ENCODE results near the gene TIMP3.

The TIMP3 gene

DNA sequence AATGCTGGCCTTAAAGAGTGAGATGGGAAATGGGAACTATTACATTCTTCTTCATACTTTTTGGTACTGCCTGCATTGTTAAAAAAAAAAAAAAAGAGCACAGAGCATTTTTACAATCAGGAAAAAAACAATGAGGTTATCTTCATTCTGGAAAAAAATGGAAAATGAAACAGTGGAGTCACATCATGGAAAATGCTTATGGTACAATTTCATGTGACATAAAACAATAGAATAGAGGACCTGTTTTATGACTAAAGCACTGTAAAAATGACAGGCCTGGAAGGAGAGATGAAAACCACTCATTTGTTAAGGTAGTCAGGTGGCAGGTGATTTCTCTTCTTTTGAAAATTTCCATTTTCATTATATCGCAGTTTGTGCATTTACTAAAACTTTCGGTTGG, 75.0 kb downstream of the TIMP3 start:
- no peak for DNase-seq
- Mint-ChIP-seq H3K36me3 (no peaks in the 10 kb centered on the region), H3K9me3 (no peaks in the 10 kb centered on the region), H3K4me1 (peaks cover 7% of the 10 kb centered on the region), H3K4me3 (no peak overlapping the region), H3K27me3 (peaks cover 10% of the 10 kb centered on the region), H3K27ac (no peak overlapping the region)
- CTCF ChIA-PET = no interaction called here

DNA sequence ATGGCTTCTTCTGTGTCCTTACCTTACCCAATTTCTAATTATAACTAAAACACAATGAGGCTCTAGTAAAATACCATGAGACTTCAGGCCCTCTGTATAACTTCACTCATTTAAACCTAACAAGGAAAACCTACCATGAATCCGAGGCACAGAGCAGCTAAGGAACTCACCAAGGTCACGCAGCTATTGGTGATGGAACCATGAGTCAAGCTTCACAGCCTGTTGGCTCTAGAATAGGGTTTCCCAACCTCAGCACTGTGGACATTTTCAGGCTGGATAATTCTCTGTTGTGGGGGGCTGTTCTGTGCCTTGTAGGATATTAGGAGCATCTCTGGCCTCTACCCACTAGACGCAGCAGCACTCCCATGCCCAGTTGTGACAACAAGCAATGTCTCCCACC, 75.7 kb downstream of the TIMP3 start:
- no peak for DNase-seq
- peaks cover 10% of the 10 kb centered on the region for H3K27me3 Mint-ChIP-seq
- no peaks in the 10 kb centered on the region for H3K36me3 Mint-ChIP-seq
- no peak overlapping the region for H3K4me3 Mint-ChIP-seq
- no peak overlapping the region for H3K27ac Mint-ChIP-seq
- H3K9me3 Mint-ChIP-seq = no peaks in the 10 kb centered on the region
- CTCF ChIA-PET = no interaction called here
- H3K4me1 Mint-ChIP-seq = peaks cover 8% of the 10 kb centered on the region

DNA sequence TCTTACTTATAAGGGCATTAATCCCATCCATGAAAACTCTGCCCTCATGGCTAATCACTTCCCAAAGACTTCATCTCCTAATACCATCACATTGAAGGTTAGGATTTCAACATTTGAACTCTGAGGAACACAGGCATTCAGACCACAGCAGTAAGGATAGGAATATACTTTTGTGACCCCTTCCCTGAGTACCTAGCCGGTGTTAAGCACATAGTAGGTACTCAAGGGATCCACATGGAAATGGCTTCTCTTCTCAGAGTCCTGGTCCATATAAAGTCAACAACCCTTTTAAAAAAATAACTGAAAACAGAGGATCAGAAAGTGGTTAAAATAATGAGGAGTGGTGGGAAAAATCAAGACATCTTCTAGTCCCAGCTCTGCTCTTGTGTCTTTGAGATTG, 78.0 kb downstream of the TIMP3 start:
- DNase-seq = no peak
- Mint-ChIP-seq H3K4me3 (no peak overlapping the region), H3K36me3 (no peaks in the 10 kb centered on the region), H3K27ac (no peak overlapping the region), H3K4me1 (peaks cover 8% of the 10 kb centered on the region), H3K27me3 (peaks cover 10% of the 10 kb centered on the region), H3K9me3 (no peaks in the 10 kb centered on the region)
- CTCF ChIA-PET = interaction anchor here (0.6 kb wide), 1 partner anchor 265 kb away, joined by 3 read pairs; no protein-coding TSS in a partner anchor

DNA sequence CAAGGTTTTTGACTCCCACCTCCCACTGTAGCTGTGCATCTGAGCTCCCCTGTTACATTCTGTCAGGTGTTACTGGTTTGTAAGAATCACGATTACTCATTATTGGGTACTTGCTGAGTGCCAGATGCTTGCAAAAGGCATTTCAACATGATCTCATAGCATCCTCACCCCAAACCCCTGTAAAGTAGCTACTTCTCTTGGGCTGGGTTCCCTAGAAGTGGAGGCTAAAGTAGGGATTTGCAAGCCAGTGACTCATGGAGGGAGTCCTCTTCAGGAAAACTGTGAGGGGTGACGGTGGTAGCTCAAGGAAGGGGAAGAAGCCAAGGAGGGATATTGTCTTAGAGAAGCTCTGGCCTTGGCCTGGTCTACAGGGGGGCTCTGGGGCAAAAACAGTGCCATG, 78.6 kb downstream of the TIMP3 start:
- Mint-ChIP-seq H3K9me3 (no peaks in the 10 kb centered on the region), H3K36me3 (no peaks in the 10 kb centered on the region), H3K4me1 (peaks cover 8% of the 10 kb centered on the region), H3K27ac (no peak overlapping the region), H3K27me3 (peaks cover 10% of the 10 kb centered on the region), H3K4me3 (no peak overlapping the region)
- DNase-seq = no peak
- CTCF ChIA-PET = interaction anchor here (0.6 kb wide), 1 partner anchor 265 kb away, joined by 3 read pairs; no protein-coding TSS in a partner anchor

DNA sequence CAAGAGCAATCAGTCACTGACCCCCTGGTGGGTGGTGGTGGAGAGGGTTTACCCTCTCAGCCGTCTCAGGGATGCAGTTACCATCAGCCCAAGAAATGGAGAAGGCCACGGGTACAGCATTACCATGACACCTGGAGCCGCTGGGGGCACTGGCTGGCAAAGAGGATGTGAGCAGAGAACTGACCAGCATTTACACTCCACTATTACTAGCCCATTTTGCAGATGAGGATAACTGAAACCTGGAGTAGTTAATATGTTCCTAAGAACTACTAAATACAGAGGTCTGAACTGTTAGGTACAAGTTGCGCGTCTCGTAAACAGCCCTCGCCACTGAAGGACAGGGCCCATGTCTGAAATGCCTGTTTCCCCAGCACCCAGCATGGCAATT, 79.0 kb downstream of the TIMP3 start:
- Mint-ChIP-seq H3K4me1 (peaks cover 8% of the 10 kb centered on the region), H3K27ac (no peak overlapping the region), H3K36me3 (no peaks in the 10 kb centered on the region), H3K4me3 (no peak overlapping the region), H3K9me3 (no peaks in the 10 kb centered on the region), H3K27me3 (peaks cover 10% of the 10 kb centered on the region)
- CTCF ChIA-PET = no interaction called here
- no peak for DNase-seq

DNA sequence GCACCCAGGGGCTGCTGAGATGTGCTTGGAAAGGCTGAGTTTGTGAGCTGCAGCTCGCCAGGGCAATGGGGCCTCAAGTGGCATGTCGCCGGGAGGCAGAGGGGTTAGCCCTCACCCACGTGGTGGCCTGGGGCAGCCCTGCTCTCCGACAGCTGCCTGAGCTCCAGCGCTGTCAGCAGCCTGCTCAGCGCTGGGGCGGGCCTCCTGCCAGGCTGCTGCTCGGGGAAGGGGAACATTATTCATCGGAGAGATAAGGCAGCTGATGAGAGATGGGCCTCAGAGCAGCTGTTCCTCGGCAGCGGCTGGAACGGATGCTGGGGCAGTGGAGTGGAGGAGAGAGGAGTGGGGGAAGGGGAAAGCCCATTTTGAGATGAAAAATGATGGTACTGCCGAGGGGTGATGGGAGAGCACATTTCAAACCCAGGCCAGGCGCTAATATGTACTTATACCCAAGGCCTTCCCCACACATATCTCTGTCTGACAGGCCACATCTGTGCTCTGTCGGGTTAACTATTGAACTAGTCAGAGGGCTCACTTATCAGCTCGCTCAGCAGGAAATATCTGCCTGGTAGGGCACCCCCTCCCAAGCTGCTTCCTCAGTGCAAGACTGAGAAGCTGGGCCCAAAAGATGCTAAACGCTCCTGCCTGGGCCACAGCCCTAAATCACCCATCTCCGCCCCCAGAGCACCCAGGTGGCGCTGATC, 79.5 kb downstream of the TIMP3 start:
- no peaks in the 10 kb centered on the region for H3K9me3 Mint-ChIP-seq
- H3K4me1 Mint-ChIP-seq = peaks cover 8% of the 10 kb centered on the region
- no peak for DNase-seq
- H3K4me3 Mint-ChIP-seq = no peak overlapping the region
- H3K36me3 Mint-ChIP-seq = no peaks in the 10 kb centered on the region
- CTCF ChIA-PET = no interaction called here
- H3K27ac Mint-ChIP-seq = no peak overlapping the region
- peaks cover 10% of the 10 kb centered on the region for H3K27me3 Mint-ChIP-seq

DNA sequence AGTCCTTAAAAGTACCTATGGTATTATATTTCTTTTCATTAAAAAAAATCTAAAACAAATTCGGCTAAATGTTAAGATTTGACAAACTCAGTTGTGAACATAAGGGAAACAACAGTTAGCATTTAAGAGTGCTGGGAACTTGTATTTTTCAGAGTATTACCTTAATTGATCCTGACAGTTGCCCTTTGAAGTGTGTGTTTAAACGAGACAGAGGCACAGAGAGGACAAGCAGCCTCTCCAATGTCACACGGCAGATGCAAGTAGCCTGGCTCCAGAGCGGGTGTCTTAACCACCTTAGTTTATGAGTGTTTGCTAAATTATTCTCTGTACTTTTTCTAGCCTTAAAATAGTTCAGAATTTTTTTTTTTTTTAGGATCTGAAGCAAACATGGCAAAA, 80.9 kb downstream of the TIMP3 start:
- H3K27me3 Mint-ChIP-seq = peaks cover 10% of the 10 kb centered on the region
- H3K9me3 Mint-ChIP-seq = no peaks in the 10 kb centered on the region
- H3K4me1 Mint-ChIP-seq = peaks cover 8% of the 10 kb centered on the region
- CTCF ChIA-PET = no interaction called here
- no peaks in the 10 kb centered on the region for H3K36me3 Mint-ChIP-seq
- no peak overlapping the region for H3K27ac Mint-ChIP-seq
- H3K4me3 Mint-ChIP-seq = no peak overlapping the region
- no peak for DNase-seq

DNA sequence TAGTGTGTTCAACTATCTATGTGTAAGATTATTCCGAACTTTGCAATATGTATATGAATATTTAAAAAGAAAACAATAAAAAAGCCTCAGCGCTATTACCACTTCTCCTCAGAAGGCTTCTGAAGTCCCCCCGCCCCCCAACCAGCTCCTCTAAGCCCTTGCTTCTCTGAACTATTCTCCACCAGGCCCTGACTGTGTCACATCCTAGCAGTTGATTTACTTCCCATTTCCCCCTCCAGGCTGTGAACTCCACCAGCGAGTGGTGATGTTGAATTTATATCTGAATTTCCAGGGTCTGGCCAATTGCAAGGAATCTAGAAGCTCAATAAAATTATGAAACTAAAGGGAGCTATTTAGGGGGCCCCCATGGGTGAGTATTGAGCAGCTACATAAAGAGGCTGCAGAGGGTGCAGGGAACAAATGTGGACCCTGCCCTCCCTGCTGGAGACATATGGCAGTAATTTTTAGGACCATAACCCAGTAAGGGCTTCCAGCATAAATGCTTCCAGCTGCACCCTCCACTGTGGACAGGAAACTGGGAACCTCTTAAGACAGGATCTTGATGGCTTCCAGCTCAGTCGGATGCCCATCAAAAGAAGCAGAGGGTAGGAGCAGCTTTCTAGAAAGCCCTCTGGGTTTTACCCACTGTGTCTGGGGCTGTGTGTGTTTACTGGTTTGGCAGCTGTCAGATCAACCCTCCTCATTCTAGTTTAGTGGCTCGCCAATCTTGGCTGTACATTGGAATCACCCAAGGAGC, 81.4 kb downstream of the TIMP3 start:
- peaks cover 10% of the 10 kb centered on the region for H3K27me3 Mint-ChIP-seq
- H3K36me3 Mint-ChIP-seq = no peaks in the 10 kb centered on the region
- H3K9me3 Mint-ChIP-seq = no peaks in the 10 kb centered on the region
- H3K27ac Mint-ChIP-seq = no peak overlapping the region
- peaks cover 8% of the 10 kb centered on the region for H3K4me1 Mint-ChIP-seq
- DNase-seq = no peak
- H3K4me3 Mint-ChIP-seq = no peak overlapping the region
- CTCF ChIA-PET = no interaction called here

DNA sequence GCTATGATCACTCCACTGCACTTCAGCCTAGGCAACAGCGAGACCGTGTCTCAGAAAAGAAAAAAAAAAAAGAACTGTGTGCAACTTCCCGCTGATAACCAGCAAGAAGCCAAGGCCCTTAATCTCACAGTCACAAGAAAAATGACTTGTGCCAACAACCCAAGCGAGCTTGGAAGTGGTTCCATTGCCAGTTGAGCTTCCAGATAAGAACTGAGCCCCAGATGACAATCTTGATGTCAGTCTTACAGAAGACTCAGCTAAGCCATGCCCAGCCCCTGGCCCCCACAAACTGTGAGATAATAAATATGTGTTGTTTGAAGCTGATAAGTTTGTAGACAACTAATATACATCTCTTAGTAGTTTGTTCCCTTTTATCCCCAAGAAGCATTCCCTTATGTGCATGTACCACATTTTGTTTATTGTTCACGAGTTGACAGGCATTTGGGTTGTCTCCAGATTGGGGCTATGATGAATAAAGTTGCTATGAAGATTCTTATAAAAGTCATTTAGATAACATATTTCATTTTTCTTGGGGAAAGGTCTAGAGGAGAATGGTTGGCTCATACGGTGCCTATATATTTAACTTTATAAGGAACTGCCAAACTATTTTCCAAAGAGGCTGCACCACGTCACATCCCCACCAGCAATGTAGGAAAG, 85.9 kb downstream of the TIMP3 start:
- no peak overlapping the region for H3K4me3 Mint-ChIP-seq
- no peak for DNase-seq
- H3K9me3 Mint-ChIP-seq = no peaks in the 10 kb centered on the region
- H3K36me3 Mint-ChIP-seq = no peaks in the 10 kb centered on the region
- H3K27me3 Mint-ChIP-seq = no peaks in the 10 kb centered on the region
- H3K27ac Mint-ChIP-seq = no peak overlapping the region
- CTCF ChIA-PET = no interaction called here
- H3K4me1 Mint-ChIP-seq = no peaks in the 10 kb centered on the region

DNA sequence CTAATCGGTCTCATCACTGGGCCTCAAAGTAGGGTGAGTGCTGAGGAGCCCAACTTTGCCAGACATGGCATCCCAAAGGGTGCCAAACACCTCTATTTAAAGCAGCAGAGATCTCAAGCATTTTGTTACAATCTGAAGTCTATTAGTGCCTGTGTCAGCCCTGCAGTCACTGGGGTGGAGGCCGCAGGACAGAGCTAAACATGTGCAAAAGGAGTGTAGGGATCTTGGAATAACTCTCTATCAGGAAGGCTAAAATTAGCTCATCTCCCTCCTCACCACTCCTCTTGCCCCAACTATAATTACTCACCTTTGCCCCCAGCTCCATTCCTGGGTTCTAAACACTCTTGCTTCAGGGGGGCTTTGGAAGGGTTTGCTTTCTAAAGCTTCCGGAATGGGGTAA, 87.5 kb downstream of the TIMP3 start:
- no peak for DNase-seq
- H3K9me3 Mint-ChIP-seq = no peaks in the 10 kb centered on the region
- no peak overlapping the region for H3K27ac Mint-ChIP-seq
- no peaks in the 10 kb centered on the region for H3K27me3 Mint-ChIP-seq
- no peaks in the 10 kb centered on the region for H3K4me1 Mint-ChIP-seq
- CTCF ChIA-PET = no interaction called here
- H3K36me3 Mint-ChIP-seq = no peaks in the 10 kb centered on the region
- H3K4me3 Mint-ChIP-seq = no peak overlapping the region

DNA sequence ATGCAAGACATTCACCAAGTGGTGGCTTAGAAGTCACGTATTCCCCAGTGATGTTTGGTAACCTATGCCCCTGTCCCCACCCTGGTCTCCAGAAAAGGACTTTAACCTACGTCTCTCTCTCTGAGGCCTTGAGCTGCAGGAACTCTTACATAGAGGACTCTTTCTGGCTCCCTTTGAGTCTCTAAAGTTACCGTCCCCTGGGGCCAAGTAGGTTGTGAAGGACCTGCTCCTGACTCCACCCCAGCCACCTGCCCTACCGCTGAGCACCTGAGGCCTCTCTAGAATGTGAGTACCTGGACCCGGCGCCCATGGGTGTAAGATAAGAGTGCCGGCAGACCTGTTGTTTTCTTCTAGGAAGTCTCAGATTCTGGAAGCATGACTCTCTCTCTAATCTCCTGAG, 95.4 kb downstream of the TIMP3 start:
- H3K36me3 Mint-ChIP-seq = no peaks in the 10 kb centered on the region
- H3K27me3 Mint-ChIP-seq = no peaks in the 10 kb centered on the region
- DNase-seq = no peak
- no peaks in the 10 kb centered on the region for H3K9me3 Mint-ChIP-seq
- CTCF ChIA-PET = no interaction called here
- no peak overlapping the region for H3K4me3 Mint-ChIP-seq
- no peak overlapping the region for H3K27ac Mint-ChIP-seq
- H3K4me1 Mint-ChIP-seq = no peaks in the 10 kb centered on the region

DNA sequence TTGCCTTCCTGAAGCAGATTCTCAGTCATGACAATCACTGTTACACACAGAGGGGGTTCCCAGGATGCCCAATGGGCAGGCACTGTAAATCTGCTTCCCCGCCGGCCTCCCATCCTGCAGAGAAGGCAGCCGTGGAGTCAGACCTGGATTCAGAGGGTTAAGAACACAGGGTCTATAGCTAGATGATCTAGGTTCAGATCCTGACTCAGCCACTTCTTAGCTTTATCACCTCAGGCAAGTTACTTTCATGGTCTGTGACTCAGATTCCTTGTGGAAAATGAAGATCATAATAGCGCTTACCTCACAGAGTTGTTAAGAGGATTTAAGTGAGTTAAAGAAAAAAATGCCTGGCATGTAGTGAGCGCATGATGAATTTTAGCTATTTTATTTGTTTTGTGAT, 95.9 kb downstream of the TIMP3 start:
- no peak for DNase-seq
- Mint-ChIP-seq H3K4me3 (no peak overlapping the region), H3K27ac (no peak overlapping the region), H3K36me3 (no peaks in the 10 kb centered on the region), H3K4me1 (no peaks in the 10 kb centered on the region), H3K9me3 (no peaks in the 10 kb centered on the region), H3K27me3 (no peaks in the 10 kb centered on the region)
- CTCF ChIA-PET = no interaction called here

DNA sequence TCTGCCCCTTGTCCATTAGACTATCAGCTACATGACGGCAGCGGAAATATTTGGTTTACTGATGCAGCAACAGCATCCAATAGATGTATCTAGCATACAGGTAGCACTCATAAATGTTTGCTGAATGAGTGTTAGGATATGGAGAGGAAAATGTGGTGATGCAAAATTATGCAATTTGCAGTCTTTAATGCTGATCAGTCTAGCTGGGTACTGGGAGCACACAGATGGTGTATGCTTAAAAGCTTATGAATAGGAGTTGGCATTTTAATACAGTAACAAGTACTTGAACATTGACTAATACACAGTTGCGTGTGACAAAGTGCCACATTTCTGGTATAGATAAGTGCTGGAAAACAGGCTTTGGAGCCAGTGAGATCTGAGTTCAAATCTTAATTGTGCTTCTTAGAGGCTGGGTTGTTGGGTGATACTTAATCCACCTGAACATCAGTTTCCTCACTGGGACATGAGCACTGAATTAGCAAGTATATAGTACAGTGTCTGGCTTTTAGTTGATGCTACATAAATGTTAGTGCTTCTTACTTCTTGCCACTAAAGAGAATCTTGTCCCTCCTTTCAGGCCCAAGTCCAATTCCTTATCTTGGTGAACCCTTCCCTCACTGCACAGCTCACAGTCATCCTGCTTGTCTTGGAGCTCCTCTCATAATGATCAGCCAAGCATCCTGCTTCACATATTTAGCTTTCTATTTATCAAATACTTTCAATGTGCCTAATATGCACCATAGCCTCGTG, 99.6 kb downstream of the TIMP3 start:
- Mint-ChIP-seq H3K36me3 (no peaks in the 10 kb centered on the region), H3K4me1 (no peaks in the 10 kb centered on the region), H3K27ac (no peak overlapping the region), H3K9me3 (no peaks in the 10 kb centered on the region), H3K4me3 (no peak overlapping the region), H3K27me3 (no peaks in the 10 kb centered on the region)
- CTCF ChIA-PET = no interaction called here
- no peak for DNase-seq

DNA sequence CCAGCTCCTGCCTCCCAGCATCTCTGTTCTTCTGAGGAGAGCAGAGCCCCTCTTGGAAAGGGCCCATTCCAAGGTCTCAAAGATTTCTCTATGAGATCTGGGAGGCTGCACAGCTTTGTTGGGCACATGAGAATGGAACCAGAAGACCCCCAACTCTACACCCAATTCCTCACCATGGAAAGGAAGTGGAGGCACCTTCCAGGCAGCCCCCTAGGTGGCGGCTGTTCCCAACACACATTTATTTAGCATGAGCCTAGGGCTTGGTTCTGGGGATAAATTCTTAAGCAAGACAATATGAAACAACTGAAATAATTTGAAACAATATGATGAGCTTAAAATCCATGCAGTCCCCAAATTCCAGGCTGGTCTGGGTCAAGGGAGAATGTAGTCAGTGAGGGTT, 100.4 kb downstream of the TIMP3 start:
- no peak overlapping the region for H3K27ac Mint-ChIP-seq
- no peak for DNase-seq
- H3K4me1 Mint-ChIP-seq = no peaks in the 10 kb centered on the region
- H3K4me3 Mint-ChIP-seq = no peak overlapping the region
- H3K9me3 Mint-ChIP-seq = no peaks in the 10 kb centered on the region
- no peaks in the 10 kb centered on the region for H3K27me3 Mint-ChIP-seq
- CTCF ChIA-PET = no interaction called here
- H3K36me3 Mint-ChIP-seq = no peaks in the 10 kb centered on the region
